ENCODE data around the gene MEGF6. TPM values are rescaled to one million over a fixed set of nuclear protein-coding genes. Genes with fewer than 3 reads are reported as not detected.

MEGF6 gene
- total and polyA plus RNA-seq, 11 donors = 1.9 to 16.2 (median 5.1) TPM

DNA sequence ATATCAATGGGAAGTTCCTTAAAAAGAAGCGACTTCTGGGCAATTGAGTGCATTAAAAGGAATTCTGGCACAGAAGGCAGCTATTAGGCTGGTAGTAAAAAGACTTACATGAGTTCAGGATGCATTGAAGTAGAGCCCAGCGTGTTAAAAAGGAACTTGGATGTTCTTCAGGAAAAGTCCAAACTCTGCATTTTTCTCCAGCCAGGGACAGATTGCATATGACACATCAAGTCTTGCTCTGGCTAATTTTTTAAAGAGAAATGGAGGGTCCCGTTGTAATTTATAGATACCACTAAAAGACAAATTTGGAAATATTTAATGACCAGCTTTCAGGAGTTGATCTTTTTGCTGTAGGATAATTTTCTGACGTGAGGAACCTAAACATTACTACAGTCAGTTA is 14.7 kb upstream of the MEGF6 start:
- Histone ChIP-seq H3K9me3 (no peaks in the 10 kb centered on the region), H3K4me3 (peak overlapping the region in 10 of 12 donors; percentile 71 to 99 (median 97)), H3K27ac (peak overlapping the region in 5 of 12 donors; percentile 66 to 88 (median 78)), H3K4me1 (peaks cover 0 to 35% (median 24%) of the 10 kb centered on the region in 12 donors), H3K27me3 (no peaks in the 10 kb centered on the region), H3K36me3 (peaks cover 0 to 47% (median 44%) of the 10 kb centered on the region in 9 donors)
- ATAC-seq = no peak
- 82 to 86% (median 84%) methylated on average over 4 of the region's 4 CpGs for WGBS, 4 donors
- no peak for TF ChIP-seq POLR2A (IDR thresholded peaks at IDR 0.05)
- TF ChIP-seq, protein P1, sequence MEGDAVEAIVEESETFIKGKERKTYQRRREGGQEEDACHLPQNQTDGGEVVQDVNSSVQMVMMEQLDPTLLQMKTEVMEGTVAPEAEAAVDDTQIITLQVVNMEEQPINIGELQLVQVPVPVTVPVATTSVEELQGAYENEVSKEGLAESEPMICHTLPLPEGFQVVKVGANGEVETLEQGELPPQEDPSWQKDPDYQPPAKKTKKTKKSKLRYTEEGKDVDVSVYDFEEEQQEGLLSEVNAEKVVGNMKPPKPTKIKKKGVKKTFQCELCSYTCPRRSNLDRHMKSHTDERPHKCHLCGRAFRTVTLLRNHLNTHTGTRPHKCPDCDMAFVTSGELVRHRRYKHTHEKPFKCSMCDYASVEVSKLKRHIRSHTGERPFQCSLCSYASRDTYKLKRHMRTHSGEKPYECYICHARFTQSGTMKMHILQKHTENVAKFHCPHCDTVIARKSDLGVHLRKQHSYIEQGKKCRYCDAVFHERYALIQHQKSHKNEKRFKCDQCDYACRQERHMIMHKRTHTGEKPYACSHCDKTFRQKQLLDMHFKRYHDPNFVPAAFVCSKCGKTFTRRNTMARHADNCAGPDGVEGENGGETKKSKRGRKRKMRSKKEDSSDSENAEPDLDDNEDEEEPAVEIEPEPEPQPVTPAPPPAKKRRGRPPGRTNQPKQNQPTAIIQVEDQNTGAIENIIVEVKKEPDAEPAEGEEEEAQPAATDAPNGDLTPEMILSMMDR (IDR thresholded peaks at IDR 0.05) = no peak
- no peak for DNase-seq
- intact Hi-C loops (cut with DNase I) = loop anchor here in 2 of 10 donors (10.0 kb wide), 1 partner anchor 99 kb away; no protein-coding TSS in a partner anchor

DNA sequence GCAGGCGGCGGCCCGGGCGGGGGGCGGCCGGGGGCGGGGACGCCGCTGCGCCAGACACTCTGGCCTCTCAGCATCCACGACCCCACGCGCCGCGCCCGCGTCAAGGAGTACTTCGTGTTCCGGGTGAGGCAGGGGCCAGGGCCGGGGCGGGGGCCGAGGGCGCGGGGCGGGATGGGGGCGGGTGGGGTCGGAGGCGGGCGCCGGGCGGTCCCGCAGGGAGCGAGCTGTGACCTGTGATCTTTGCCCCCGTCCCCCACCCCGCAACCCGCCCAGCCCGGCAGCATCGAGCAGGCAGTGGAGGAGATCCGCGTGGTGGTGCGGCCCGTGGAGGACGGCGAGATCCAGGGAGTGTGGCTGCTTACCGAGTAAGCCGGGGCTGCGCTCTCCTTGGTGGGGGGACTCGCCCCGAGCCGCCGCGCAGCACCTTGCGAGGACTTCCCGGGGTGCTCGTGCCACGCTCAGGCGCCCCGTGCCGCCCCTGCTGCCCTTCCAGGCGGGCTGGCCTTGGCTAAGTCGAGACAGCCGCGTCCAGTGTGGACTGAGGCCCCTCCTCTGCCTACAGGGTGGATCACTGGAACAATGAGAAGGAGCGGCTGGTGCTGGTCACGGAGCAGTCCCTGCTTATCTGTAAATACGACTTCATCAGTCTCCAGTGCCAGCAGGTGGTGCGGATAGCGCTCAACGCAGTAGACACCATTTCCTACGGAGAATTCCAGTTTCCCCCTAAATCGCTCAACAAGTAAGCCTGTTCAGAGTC is 14.0 kb upstream of the MEGF6 start:
- H3K4me1 ChIP-seq = peaks cover 0 to 37% (median 24%) of the 10 kb centered on the region in 12 donors
- ATAC-seq (peak in 2 of 4 donors; percentile 26 to 42), DNase-seq (peak in 1 of 5 donors; percentile 56)
- TF ChIP-seq, protein P1 (IDR thresholded peaks at IDR 0.05) = no peak
- TF ChIP-seq POLR2A (IDR thresholded peaks at IDR 0.05) = no peak
- peak overlapping the region; percentile 49 to 88 (median 78) for H3K27ac ChIP-seq
- peaks cover 0 to 40% (median 37%) of the 10 kb centered on the region in 9 donors for H3K36me3 ChIP-seq
- intact Hi-C loops (cut with DNase I) = loop anchor here in 3 of 10 donors (2.0 to 10.0 kb wide), 2 partner anchors 21 to 99 kb away; no protein-coding TSS in a partner anchor
- H3K9me3 ChIP-seq = no peaks in the 10 kb centered on the region
- H3K27me3 ChIP-seq = no peaks in the 10 kb centered on the region
- WGBS, 4 donors = 1 to 10% (median 3%) methylated on average over 12 to 71 of the region's 71 CpGs
- peak overlapping the region; percentile 71 to 99 (median 96) for H3K4me3 ChIP-seq

DNA sequence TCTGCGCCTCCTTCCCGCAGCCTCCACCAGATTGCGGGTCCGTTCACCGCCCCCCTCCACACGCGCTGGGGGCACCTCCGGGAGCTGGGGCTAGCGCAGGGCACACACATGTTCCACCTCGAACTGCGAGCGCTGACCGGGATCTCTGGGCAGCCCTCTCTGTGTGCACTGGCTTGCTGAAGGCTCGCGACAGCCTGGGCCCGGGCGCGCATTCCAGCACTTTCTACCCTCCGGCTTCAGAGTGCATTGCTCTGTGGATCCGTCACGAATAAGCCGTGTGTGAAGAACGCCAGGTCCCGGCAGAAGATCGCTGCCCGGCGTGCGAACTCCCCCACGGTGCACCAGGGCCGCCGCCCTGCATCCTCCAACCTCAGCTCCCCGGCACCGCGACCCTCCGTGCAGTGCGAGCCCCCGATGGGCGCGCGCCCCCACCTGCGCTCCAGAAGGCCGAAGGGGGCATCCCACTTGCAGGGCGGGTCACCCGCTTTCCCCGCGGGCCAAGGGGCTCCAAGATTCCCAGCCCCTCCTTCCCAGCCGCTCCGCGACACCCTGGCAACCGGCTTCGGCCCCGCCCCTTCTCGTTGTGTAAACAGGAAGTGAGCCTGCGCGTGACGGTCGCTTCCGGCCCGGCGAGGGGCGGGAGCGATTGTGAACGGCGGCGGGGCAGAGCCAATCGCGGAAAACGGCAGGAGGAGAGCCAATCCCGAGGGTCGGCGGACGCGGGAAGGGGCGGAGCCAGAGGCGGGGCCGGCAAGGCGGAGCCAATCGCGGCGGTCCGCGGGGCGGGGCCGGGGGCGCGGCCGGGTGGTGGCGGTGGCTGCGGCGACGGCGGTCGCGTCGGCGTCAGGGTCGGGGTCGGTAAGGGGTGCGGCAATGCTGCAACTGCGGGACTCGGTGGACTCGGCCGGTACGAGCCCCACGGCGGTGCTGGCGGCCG is 13.2 kb upstream of the MEGF6 start, which contains the start of gene TPRG1L:
TPRG1L (plus strand) TSS at position 816 of the 937 bp plus-strand sequence; CDS start at position 874, 58 bp downstream.
- intact Hi-C loops (cut with DNase I) = loop anchor here in 5 of 10 donors (2.0 to 10.0 kb wide), 3 partner anchors 22 to 172 kb away; partner anchors contain the start of gene ARHGEF16 (in 2 of the 5)
- H3K36me3 ChIP-seq = peaks cover 0 to 32% (median 29%) of the 10 kb centered on the region in 9 donors

More for the DNA sequence above, 13.2 kb upstream of the MEGF6 start, which contains the start of gene TPRG1L:
- no peaks in the 10 kb centered on the region for H3K27me3 ChIP-seq
- H3K27ac ChIP-seq = peak within 1 kb of the TSS; percentile 56 to 88 (median 80)
- peak within 1 kb of the TSS; percentile 71 to 99 (median 96) for H3K4me3 ChIP-seq
- H3K9me3 ChIP-seq = no peaks in the 10 kb centered on the region
- peaks cover 0 to 34% (median 24%) of the 10 kb centered on the region in 12 donors for H3K4me1 ChIP-seq
- WGBS, 4 donors = 0 to 1% (median 1%) methylated on average over 54 to 108 of the region's 108 CpGs
- ATAC-seq (peak; percentile 97 to 99 (median 98)), DNase-seq (peak; percentile 98 to 100 (median 99))
- TF ChIP-seq POLR2A (IDR thresholded peaks at IDR 0.05) = peak in 1 of 2 donors; percentile 59
- TF ChIP-seq, protein P1 (IDR thresholded peaks at IDR 0.05) = no peak

Data from heart left ventricle (tissue), 16 donors.